ENCODE measurements around the gene ABCA8. TPM values are rescaled to one million over a fixed set of nuclear protein-coding genes. Genes with fewer than 3 reads are reported as not detected.

Gene ABCA8
- total RNA-seq, 1 experiment from 2014 or later: not detected

- H2BK12ac ChIP-seq (ENCODE audit: insufficient read length, low read depth, low read length): no peak overlapping the region
- no peak overlapping the region for H3K27ac ChIP-seq (ENCODE audit: insufficient read length, low read depth, low read length)
- H3K4me1 ChIP-seq (ENCODE audit: insufficient read depth, low read length): no peaks in the 10 kb centered on the region
- Mint-ChIP-seq H3K27me3 (ENCODE audit: low read depth) (no peaks in the 10 kb centered on the region), H3K27ac (no peak overlapping the region), H3K4me1 (0 out of 4 replicates have a peak, but pooled peaks cover 0 to 2% of the 10 kb centered on the region in 2 experiments), H3K4me3 (no peak overlapping the region), H3K36me3 (ENCODE audit: insufficient read depth in 1 of 3, low read depth in 3 of 3) (no peaks in the 10 kb centered on the region), H3K9me3 (no peaks in the 10 kb centered on the region; a peak in 1 of 5 replicates)
- no peak for TF ChIP-seq CTCF (conservative IDR thresholded peaks at IDR 0.05)
- no peak overlapping the region for H2BK120ac ChIP-seq (ENCODE audit: low read depth, low read length, poor library complexity, severe bottlenecking)
- H3K56ac ChIP-seq (ENCODE audit: insufficient read length, low read depth, low read length): no peak overlapping the region
- no peak overlapping the region for H3K4ac ChIP-seq (ENCODE audit: low read depth, low read length)
- no peak overlapping the region for H3K23ac ChIP-seq (ENCODE audit: insufficient read length, low read depth, low read length)
- H2AFZ ChIP-seq (ENCODE audit: low read length): no peak overlapping the region
- H2BK5ac ChIP-seq (ENCODE audit: insufficient read length, low read length): no peak overlapping the region
- H3K79me2 ChIP-seq (ENCODE audit: insufficient read depth, low read length): no peaks in the 10 kb centered on the region
- H3K79me1 ChIP-seq (ENCODE audit: insufficient read depth, low read depth, low read length, poor library complexity, severe bottlenecking): no peaks in the 10 kb centered on the region
- H3K14ac ChIP-seq (ENCODE audit: insufficient read depth, low read length): no peak overlapping the region
- H3K9ac ChIP-seq (ENCODE audit: extremely low read depth, insufficient read length, low read length): no peak overlapping the region
- H3K4me2 ChIP-seq (ENCODE audit: insufficient read depth, insufficient read length, low read length): no peak overlapping the region
- H3K9me3 ChIP-seq (ENCODE audit: control insufficient read depth, low read depth, low read length): no peaks in the 10 kb centered on the region
- H2BK15ac ChIP-seq (ENCODE audit: low read depth, low read length): no peak overlapping the region
- H4K5ac ChIP-seq (ENCODE audit: insufficient read length, low read depth, low read length): no peak overlapping the region
- H3K23me2 ChIP-seq (ENCODE audit: insufficient read length, low read depth, low read length, poor library complexity, severe bottlenecking): no peaks in the 10 kb centered on the region
- H2BK20ac ChIP-seq (ENCODE audit: low read depth, low read length, poor library complexity, severe bottlenecking): no peak overlapping the region
- H3T11ph ChIP-seq (ENCODE audit: low read length): no peak overlapping the region
- H3K18ac ChIP-seq (ENCODE audit: insufficient read length, low read depth, low read length): no peak overlapping the region
- no peak overlapping the region for H4K91ac ChIP-seq (ENCODE audit: insufficient read length, low read depth, low read length)
- H4K20me1 ChIP-seq (ENCODE audit: control insufficient read depth, insufficient read depth, insufficient read length): no peaks in the 10 kb centered on the region
- H2AK5ac ChIP-seq (ENCODE audit: insufficient read length, low read length): no peak overlapping the region
- H3K27me3 ChIP-seq (ENCODE audit: insufficient read depth, low read length): no peaks in the 10 kb centered on the region
- no peak overlapping the region for H4K8ac ChIP-seq (replicated peaks; ENCODE audit: insufficient read length, low read depth, low read length)
- no peak for DNase-seq
Observed at GRCh38 chr17:68897557-68897956, 57.6 kb downstream of the ABCA8 start.

All from H9 (cell line).